K562 (cell line): Measurements from ENCODE around the gene GSTO2. TPM values are rescaled to one million over a fixed set of nuclear protein-coding genes. Genes with fewer than 3 reads are reported as not detected.

Experiments used
- ATAC-seq: fragments of 200-7000 bp; cut with Tn5 transposase; 3 replicates; pipeline ENCODE4 v1.9.1; 2020; ENCODE audit warnings: moderate library complexity
- BruUV-seq: library from RNA; stranded (reverse); fragments of 400-500 nt; replicated peaks from 2 replicates; lab custom pipeline; 2021; lab: Mats Ljungman, UMichigan
- CTCF ChIA-PET: fragments of 300-600 bp; formaldehyde crosslinking; extraction: SDS; loops from one replicate; lab custom pipeline; 2021; ENCODE audit warnings: low intra/inter-chr PET ratio; lab: Yijun Ruan, JAX
- POLR2A ChIA-PET: fragments of 300-600, 350-650 bp; sonication (Branson Sonifier 250); formaldehyde crosslinking; extraction: SDS; loops from one replicate; lab custom pipeline; 2021; ENCODE audit warnings: antibody characterized with exemption, inconsistent platforms; lab: Yijun Ruan, JAX
- DNase-seq, 4 experiments: peaks; one replicate each; pipeline versions ENCODE4 v3.0.0 to v3.0.0-alpha.2; 2011 to 2018; ENCODE audit warnings: low spot score in 3 of 4, mixed read lengths in 3 of 4; ENCODE audit errors: extremely low read depth in 1 of 4
- FAIRE-seq: peaks from 2 replicates; lab custom pipeline; 2011; peaks lifted over from hg19 to GRCh38; lab: Jason Lieb, UNC
- H2AFZ ChIP-seq: 2 replicates; pipeline ENCODE4 v1.6.0; 2011; ENCODE audit warnings: low read depth, low read length, control low read depth, inconsistent platforms
- H3K27ac ChIP-seq: fragments of 200-600 bp; 3 replicates; pipeline ENCODE4 v1.8.0; 2011; ENCODE audit warnings: low read depth, mild to moderate bottlenecking, control low read depth, inconsistent platforms, low read length, moderate library complexity, mixed read lengths; ENCODE audit errors: extremely low read depth
- H3K27me3 ChIP-seq, 2 experiments: fragments of 300-600 bp in 1 of 2; 2 replicates in 1 of 2; 3 replicates in 1 of 2; pipeline versions ENCODE4 v1.6.0 to v1.8.0; 2011; ENCODE audit warnings: inconsistent platforms in 2 of 2, low read length in 2 of 2, mild to moderate bottlenecking in 1 of 2, mixed read lengths in 1 of 2, moderate library complexity in 1 of 2; ENCODE audit not compliant: control insufficient read depth in 2 of 2, insufficient read depth in 2 of 2
- H3K36me3 ChIP-seq: fragments of 300-600 bp; 3 replicates; pipeline ENCODE4 v1.8.0; 2011; ENCODE audit warnings: mild to moderate bottlenecking, low read length, inconsistent platforms; ENCODE audit not compliant: control insufficient read depth, insufficient read depth
- H3K4me1 ChIP-seq, 2 experiments: fragments of 200-600 bp in 1 of 2; replicated peaks in 1 of 2; 2 replicates in 1 of 2; 3 replicates in 1 of 2; pipeline versions ENCODE4 v1.5.1 to v1.8.0; 2011; ENCODE audit warnings: inconsistent platforms in 2 of 2, low read length in 2 of 2, mild to moderate bottlenecking in 1 of 2, mixed read lengths in 1 of 2, moderate library complexity in 1 of 2; ENCODE audit not compliant: control insufficient read depth in 2 of 2, insufficient read depth in 2 of 2
- H3K4me2 ChIP-seq: 2 replicates; pipeline ENCODE4 v1.6.1; 2011; ENCODE audit warnings: low read length, control low read depth, inconsistent platforms, mixed read lengths; ENCODE audit not compliant: insufficient read depth
- H3K4me3 ChIP-seq: fragments of 200-600 bp; sonication (generic), shearing (Covaris generic); 2 replicates; pipeline ENCODE4 v1.5.1; 2016; ENCODE audit warnings: control low read depth, inconsistent platforms
- H3K79me2 ChIP-seq: fragments of 200-600 bp; 3 replicates; pipeline ENCODE4 v1.8.0; 2011; ENCODE audit warnings: low read length, inconsistent platforms; ENCODE audit not compliant: control insufficient read depth, insufficient read depth
- H3K9ac ChIP-seq, 2 experiments: 2 replicates each; pipeline versions ENCODE4 v1.6.0 to v1.6.1; 2011; ENCODE audit warnings: low read depth in 2 of 2, low read length in 2 of 2, control low read depth in 1 of 2, inconsistent platforms in 1 of 2, mild to moderate bottlenecking in 1 of 2, mixed read lengths in 1 of 2; ENCODE audit not compliant: insufficient read depth in 1 of 2
- H3K9me1 ChIP-seq: one replicate; pipeline ENCODE4 v1.6.0; 2011; ENCODE audit warnings: inconsistent platforms, mild to moderate bottlenecking, low read length, moderate library complexity; ENCODE audit not compliant: control insufficient read depth, insufficient read depth
- H3K9me3 ChIP-seq: replicated peaks from 2 replicates; pipeline ENCODE4 v1.5.1; 2011; ENCODE audit warnings: low read depth, low read length, inconsistent platforms; ENCODE audit not compliant: control insufficient read depth, insufficient read depth
- H4K20me1 ChIP-seq: replicated peaks from 2 replicates; pipeline ENCODE4 v1.6.1; 2011; ENCODE audit warnings: low read length, inconsistent platforms, mixed read lengths; ENCODE audit not compliant: control insufficient read depth, insufficient read depth
- ETV6 ChIP-seq, 3 experiments: fragments of 150-350 bp in 1 of 3; sonication (generic) in 1 of 3; formaldehyde crosslinking in 1 of 3; IDR thresholded peaks; 2 replicates each; pipeline versions ENCODE4 v1.6.1 to v1.8.0; 2014 to 2022; ENCODE audit warnings: borderline replicate concordance in 2 of 3, low read depth in 2 of 3, antibody characterized with exemption in 1 of 3, low read length in 1 of 3, mild to moderate bottlenecking in 1 of 3, missing genetic modification reagents in 1 of 3
- WGBS: fragments of 100-300 bp; shearing (Covaris generic); methylation state at CpG from one replicate; pipeline ENCODE4 v1.1.6; 2016; ENCODE audit warnings: low coverage, mixed read lengths; ENCODE audit not compliant: insufficient coverage; ENCODE audit errors: missing lambda C conversion rate; 5-methylcytosine and 5-hydroxymethylcytosine counted together
- in situ Hi-C: fragments of 300-500 bp; cut with MboI; formaldehyde crosslinking; loops from 4 replicates; pipeline ENCODE4 v1.15.0; 2018; ENCODE audit warnings: inconsistent platforms, mixed read lengths
- intact Hi-C: fragments of 100-400 bp; cut with micrococcal nuclease; formaldehyde crosslinking; loops from 2 replicates; pipeline ENCODE4 v1.14.2; 2022
- polyA plus RNA-seq, 8 experiments: library from polyadenylated mRNA; depleted of rRNA in 4 of 8; stranded (reverse) in 5 of 8; unstranded in 3 of 8; fragments of >200 nt; fragmentation: Nextera tagmentation in 2 of 8; fragmentation: Illumina TruSeq in 1 of 8; extraction: Ambion mirVana in 2 of 8; extraction: Trizol in 1 of 8; gene quantifications; 2 replicates each; pipeline versions ENCODE4 v1.2.1 to v1.2.3, GENCODE V29; 2011 to 2014; ENCODE audit warnings: inconsistent platforms in 1 of 8, missing spikeins in 1 of 8
- total RNA-seq, 7 experiments: library from RNA; depleted of rRNA in 6 of 7; stranded (reverse); fragments of >200 nt in 6 of 7; fragmentation: Illumina TruSeq in 2 of 7; extraction: Trizol in 2 of 7; gene quantifications; 2 replicates each; pipeline versions ENCODE4 v1.2.1 to v1.2.3, GENCODE V29; 2011 to 2021; ENCODE audit warnings: low replicate concordance in 1 of 7
- TF ChIP-seq, protein P1 (sequence below), 3 experiments: fragments of 200-800 bp in 1 of 3; sonication (Bioruptor generic) in 1 of 3; sonication (generic) in 1 of 3; formaldehyde crosslinking in 1 of 3; IDR thresholded peaks; 2 replicates each; pipeline versions ENCODE4 v1.6.1 to v1.8.0; 2016 to 2022; ENCODE audit warnings: mild to moderate bottlenecking in 2 of 3, missing compliant biosample characterization in 2 of 3, missing genetic modification characterization in 2 of 3, missing genetic modification reagents in 1 of 3
- TF ChIP-seq, protein P2 (sequence below): sonication (generic); formaldehyde crosslinking; IDR thresholded peaks from 2 replicates; pipeline ENCODE4 v1.8.1; 2023; ENCODE audit warnings: mild to moderate bottlenecking, missing genetic modification reagents

The GSTO2 gene
- total and polyA plus RNA-seq, 9 of the 15 experiments (the other 6 are each of a cell fraction or from before 2014, with no cell fraction given): 0.18 to 1.8 (median 0.90) TPM

DNA sequence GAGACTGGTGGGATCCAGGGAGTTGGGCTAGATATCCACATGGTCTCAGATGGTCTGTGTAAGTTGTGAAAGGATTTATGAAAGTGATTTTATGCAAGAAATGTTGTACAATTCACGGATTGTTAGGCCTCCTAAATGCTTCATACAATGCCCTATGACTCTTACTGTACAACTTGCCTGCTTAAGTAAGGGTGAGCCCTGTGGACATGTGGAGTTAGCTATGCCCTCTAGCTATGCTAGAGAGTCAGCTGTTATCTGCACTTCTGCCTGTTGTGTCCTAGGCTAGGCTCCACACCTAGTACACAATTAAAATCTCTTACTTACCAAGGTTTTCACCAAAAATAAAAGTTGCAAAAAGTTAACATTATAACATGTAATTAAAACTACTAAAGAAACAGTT lies 35.2 kb upstream of the GSTO2 start:
- H2AFZ ChIP-seq: no peak overlapping the region
- H3K36me3 ChIP-seq: no peaks in the 10 kb centered on the region
- no TSS peak for BruUV-seq
- no peak for ATAC-seq
- no peaks in the 10 kb centered on the region for H3K27me3 ChIP-seq
- no peaks in the 10 kb centered on the region for H4K20me1 ChIP-seq
- no peak overlapping the region for H3K4me3 ChIP-seq
- intact Hi-C loops (no loop called here), in situ Hi-C loops (no loop called here)
- no peak overlapping the region for H3K9ac ChIP-seq
- no peak for FAIRE-seq
- peaks cover 0 to 11% of the 10 kb centered on the region in 2 experiments; a peak in 2 of 5 replicates for H3K4me1 ChIP-seq
- POLR2A ChIA-PET: no interaction called here
- no peaks in the 10 kb centered on the region for H3K9me1 ChIP-seq
- no peak overlapping the region for H3K27ac ChIP-seq
- 33% methylated on average over 1 of the region's 1 CpG for WGBS
- H3K79me2 ChIP-seq: no peaks in the 10 kb centered on the region
- CTCF ChIA-PET: no interaction called here
- TF ChIP-seq ETV6 (IDR thresholded peaks at IDR 0.05; ENCODE audit: borderline replicate concordance in 1 of 2, low read depth in 2 of 2, low read length in 1 of 2): no peak
- no peak for TF ChIP-seq ETV6 (CRISPR knock-in tag; IDR thresholded peaks at IDR 0.05; ENCODE audit: borderline replicate concordance)
- TF ChIP-seq, protein P1, sequence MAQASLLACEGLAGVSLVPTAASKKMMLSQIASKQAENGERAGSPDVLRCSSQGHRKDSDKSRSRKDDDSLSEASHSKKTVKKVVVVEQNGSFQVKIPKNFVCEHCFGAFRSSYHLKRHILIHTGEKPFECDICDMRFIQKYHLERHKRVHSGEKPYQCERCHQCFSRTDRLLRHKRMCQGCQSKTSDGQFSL (CRISPR knock-in tag; IDR thresholded peaks at IDR 0.05): no peak
- TF ChIP-seq, protein P1 (tag; IDR thresholded peaks at IDR 0.05): no peak
- TF ChIP-seq, protein P2, sequence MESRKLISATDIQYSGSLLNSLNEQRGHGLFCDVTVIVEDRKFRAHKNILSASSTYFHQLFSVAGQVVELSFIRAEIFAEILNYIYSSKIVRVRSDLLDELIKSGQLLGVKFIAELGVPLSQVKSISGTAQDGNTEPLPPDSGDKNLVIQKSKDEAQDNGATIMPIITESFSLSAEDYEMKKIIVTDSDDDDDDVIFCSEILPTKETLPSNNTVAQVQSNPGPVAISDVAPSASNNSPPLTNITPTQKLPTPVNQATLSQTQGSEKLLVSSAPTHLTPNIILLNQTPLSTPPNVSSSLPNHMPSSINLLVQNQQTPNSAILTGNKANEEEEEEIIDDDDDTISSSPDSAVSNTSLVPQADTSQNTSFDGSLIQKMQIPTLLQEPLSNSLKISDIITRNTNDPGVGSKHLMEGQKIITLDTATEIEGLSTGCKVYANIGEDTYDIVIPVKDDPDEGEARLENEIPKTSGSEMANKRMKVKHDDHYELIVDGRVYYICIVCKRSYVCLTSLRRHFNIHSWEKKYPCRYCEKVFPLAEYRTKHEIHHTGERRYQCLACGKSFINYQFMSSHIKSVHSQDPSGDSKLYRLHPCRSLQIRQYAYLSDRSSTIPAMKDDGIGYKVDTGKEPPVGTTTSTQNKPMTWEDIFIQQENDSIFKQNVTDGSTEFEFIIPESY (CRISPR knock-in tag): no peak
- TF ChIP-seq, all 486 proteins: peak for 0
- no peak for DNase-seq
- Histone ChIP-seq H3K9me3 (0 out of 2 replicates have a peak, but pooled peaks cover 3% of the 10 kb centered on the region), H3K4me2 (no peak overlapping the region)
